ENCODE results near the gene REG1B. TPM values are rescaled to one million over a fixed set of nuclear protein-coding genes. Genes with fewer than 3 reads are reported as not detected.

REG1B gene
- total and polyA plus RNA-seq, 2 of the 4 experiments (the other 2 are of a cell fraction): not detected

- CTCF ChIA-PET: interaction anchor here (1.0 kb wide), 1 partner anchor 39 kb away, joined by 3 read pairs; no protein-coding TSS in a partner anchor
- WGBS, 2 experiments (ENCODE audit: extremely low coverage in 2 of 2, insufficient read length in 1 of 2): 43% methylated on average over 2 of the region's 3 CpGs; no CpG with 5 or more reads in 1 of the 2 experiments
- H3K9ac ChIP-seq (ENCODE audit: low read depth, low read length): no peak overlapping the region
Observed at GRCh38 chr2:79114797-79115494, 27.2 kb upstream of the REG1B start.

More at GRCh38 chr2:79114797-79115494, 27.2 kb upstream of the REG1B start:
- Histone ChIP-seq H3K27me3 (ENCODE audit: control insufficient read depth, insufficient read depth, low read length) (no peaks in the 10 kb centered on the region), H3K9me1 (ENCODE audit: insufficient read depth, low read length) (no peaks in the 10 kb centered on the region), H3K4me2 (ENCODE audit: low read depth, low read length) (no peak overlapping the region), H3K4me1 (ENCODE audit: control insufficient read depth, insufficient read depth, low read length) (no peaks in the 10 kb centered on the region), H3K79me1 (ENCODE audit: low read depth in 1 of 2, low read length in 2 of 2) (no peaks in the 10 kb centered on the region), H4K8ac (ENCODE audit: low read depth in 2 of 2, low read length in 2 of 2) (no peak overlapping the region), H2BK5ac (ENCODE audit: low read depth, low read length, poor library complexity, severe bottlenecking) (no peak overlapping the region), H3K14ac (replicated peaks; ENCODE audit: low read depth, low read length) (no peak overlapping the region), H4K20me1 (ENCODE audit: insufficient read depth, low read length) (no peaks in the 10 kb centered on the region), H3K23ac (ENCODE audit: low read depth, low read length) (no peak overlapping the region), H2AK5ac (ENCODE audit: low read depth, low read length) (no peak overlapping the region), H2BK20ac (ENCODE audit: low read depth, low read length) (no peak overlapping the region), H3K56ac (ENCODE audit: extremely low read depth, insufficient read depth, low read length) (no peak overlapping the region), H2BK120ac (ENCODE audit: low read depth, low read length) (no peak overlapping the region), H2AFZ (replicated peaks; ENCODE audit: low read length, poor library complexity) (no peak overlapping the region), H4K91ac (ENCODE audit: insufficient read depth, low read depth, low read length) (no peak overlapping the region), H3K4me3 (ENCODE audit: insufficient read depth, low read depth, low read length) (no peak overlapping the region), H3K36me3 (ENCODE audit: control insufficient read depth, insufficient read depth, low read length) (no peaks in the 10 kb centered on the region), H3K4ac (ENCODE audit: low read depth, low read length) (no peak overlapping the region), H3K18ac (ENCODE audit: low read depth, low read length) (no peak overlapping the region), H3K27ac (ENCODE audit: insufficient read depth, low read length) (no peak overlapping the region), H2BK15ac (ENCODE audit: low read depth, low read length) (no peak overlapping the region), H4K5ac (ENCODE audit: low read depth, low read length) (no peak overlapping the region), H3K9me3 (ENCODE audit: control insufficient read depth, insufficient read depth, low read length) (peaks cover 3% of the 10 kb centered on the region; the same call in 1 of the 2 replicates), H2AK9ac (replicated peaks; ENCODE audit: low read depth, low read length, poor library complexity) (no peak overlapping the region)
- no TSS peak for BruUV-seq (replicated peaks)
- intact Hi-C loops (cut with micrococcal nuclease): no loop called here
- in situ Hi-C loops (cut with MboI; ENCODE audit: low sequenced_read_pairs): no loop called here
- POLR2A ChIA-PET (ENCODE audit: unreplicated experiment): no interaction called here
- dilution Hi-C loops (cut with HindIII; ENCODE audit: low sequenced_read_pairs, unreplicated experiment): no loop called here
- ATAC-seq (ENCODE audit: low read depth) (no peak), DNase-seq (no peak)
- no peak for TF ChIP-seq RFX5 (IDR thresholded peaks at IDR 0.05; ENCODE audit: low read depth, low read length)
- TF ChIP-seq MXI1 (IDR thresholded peaks at IDR 0.05; ENCODE audit: borderline replicate concordance, low read depth, low read length): no peak
- no peak for TF ChIP-seq NFE2L2 (IDR thresholded peaks at IDR 0.05; ENCODE audit: low read depth, low read length)
- no peak for TF ChIP-seq MAFK (IDR thresholded peaks at IDR 0.05; ENCODE audit: low read depth, low read length)
- no peak for TF ChIP-seq POLR2A (IDR thresholded peaks at IDR 0.05; ENCODE audit: low read depth, low read length)
- no peak for TF ChIP-seq FOS (IDR thresholded peaks at IDR 0.05; ENCODE audit: low read depth, low read length)
- no peak for TF ChIP-seq CTCF (conservative IDR thresholded peaks at IDR 0.05; ENCODE audit: low read depth, low read length)
